A673 (cell line): ENCODE results near the gene NOX3.

ENCODE experiments used
- EZH2 ChIP-seq: fragments of 200-600 bp; sonication (generic); IDR thresholded peaks from 2 replicates; pipeline ENCODE4 v1.6.1; 2017; ENCODE audit warnings: borderline replicate concordance, low read depth, mild to moderate bottlenecking, mixed read lengths, antibody characterized with exemption, low read length; ENCODE audit not compliant: poor library complexity, severe bottlenecking
- TF ChIP-seq, protein P1 (sequence below): fragments of 300-800, 200-600 bp; sonication (generic); conservative IDR thresholded peaks from 2 replicates; pipeline ENCODE4 v1.5.1; 2017; ENCODE audit warnings: low read depth, mild to moderate bottlenecking, antibody characterized with exemption, low read length, moderate library complexity, mixed read lengths

DNA sequence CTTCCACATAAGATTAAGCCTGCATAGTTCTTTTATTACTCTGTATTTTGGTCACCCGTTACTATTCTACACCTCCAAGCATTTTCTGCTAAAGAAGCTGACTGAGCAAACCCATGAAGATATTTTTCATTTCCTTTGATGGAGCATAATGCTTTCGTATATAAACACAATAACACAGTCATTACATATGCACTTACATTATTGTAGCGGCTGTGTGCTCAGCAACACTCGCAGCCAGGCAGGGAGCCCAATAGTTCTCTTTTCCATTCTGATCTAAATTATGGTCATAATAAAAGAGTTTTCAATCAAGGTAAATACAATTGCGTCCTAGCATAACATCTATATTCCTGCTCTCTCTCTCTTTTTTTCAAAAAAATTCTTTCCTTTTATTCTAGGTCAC lies 71.7 kb downstream of the NOX3 start:
- TF ChIP-seq, protein P1, sequence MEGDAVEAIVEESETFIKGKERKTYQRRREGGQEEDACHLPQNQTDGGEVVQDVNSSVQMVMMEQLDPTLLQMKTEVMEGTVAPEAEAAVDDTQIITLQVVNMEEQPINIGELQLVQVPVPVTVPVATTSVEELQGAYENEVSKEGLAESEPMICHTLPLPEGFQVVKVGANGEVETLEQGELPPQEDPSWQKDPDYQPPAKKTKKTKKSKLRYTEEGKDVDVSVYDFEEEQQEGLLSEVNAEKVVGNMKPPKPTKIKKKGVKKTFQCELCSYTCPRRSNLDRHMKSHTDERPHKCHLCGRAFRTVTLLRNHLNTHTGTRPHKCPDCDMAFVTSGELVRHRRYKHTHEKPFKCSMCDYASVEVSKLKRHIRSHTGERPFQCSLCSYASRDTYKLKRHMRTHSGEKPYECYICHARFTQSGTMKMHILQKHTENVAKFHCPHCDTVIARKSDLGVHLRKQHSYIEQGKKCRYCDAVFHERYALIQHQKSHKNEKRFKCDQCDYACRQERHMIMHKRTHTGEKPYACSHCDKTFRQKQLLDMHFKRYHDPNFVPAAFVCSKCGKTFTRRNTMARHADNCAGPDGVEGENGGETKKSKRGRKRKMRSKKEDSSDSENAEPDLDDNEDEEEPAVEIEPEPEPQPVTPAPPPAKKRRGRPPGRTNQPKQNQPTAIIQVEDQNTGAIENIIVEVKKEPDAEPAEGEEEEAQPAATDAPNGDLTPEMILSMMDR, result no peak
- no peak for TF ChIP-seq EZH2
